ENCODE measurements around the gene SLC47A2.
A peak's percentile ranks its signal among the peaks of the same experiment; 100 is the strongest.
"Not testable (repeated sequence)": the region's sequence is repeated elsewhere in the genome, so short reads cannot be mapped to it uniquely, and the experiment has no call there.

The SLC47A2 gene

GRCh38 chr17:19716108-19717030 lies at the start of gene SLC47A2:
Gene SLC47A2, minus strand, starts transcription at chr17:19716584. Its CDS starts 29 bp downstream, at chr17:19716555.
- Mint-ChIP-seq H3K27ac (no peak within 1 kb of the TSS), H3K9me3 (no peaks in the 10 kb centered on the region), H3K4me3 (no peak within 1 kb of the TSS), H3K36me3 (no peaks in the 10 kb centered on the region), H3K4me1 (peaks cover 5% of the 10 kb centered on the region)
- no peak for DNase-seq (ENCODE audit: low spot score in 2 of 2)
- no peak for ATAC-seq

- DNase-seq (ENCODE audit: low spot score in 2 of 2) (no peak), ATAC-seq (no peak)
- H3K27ac Mint-ChIP-seq = no peak overlapping the region
- peaks cover 24% of the 10 kb centered on the region for H3K4me1 Mint-ChIP-seq
- no peaks in the 10 kb centered on the region for H3K9me3 Mint-ChIP-seq
- H3K4me3 Mint-ChIP-seq = no peak overlapping the region
- H3K36me3 Mint-ChIP-seq = no peaks in the 10 kb centered on the region
Observed at GRCh38 chr17:19766016-19766415, 49.6 kb upstream of the SLC47A2 start.

GRCh38 chr17:19763991-19764390 lies 47.6 kb upstream of the SLC47A2 start:
- ATAC-seq; H3K9me3 Mint-ChIP-seq; H3K4me3 Mint-ChIP-seq; H3K27ac Mint-ChIP-seq; H3K36me3 Mint-ChIP-seq; DNase-seq (ENCODE audit: low spot score in 2 of 2): not testable (repeated sequence)
- H3K4me1 Mint-ChIP-seq = peaks cover 16% of the 10 kb centered on the region

GRCh38 chr17:19763416-19763815 lies 47.0 kb upstream of the SLC47A2 start:
- Mint-ChIP-seq H3K9me3 (no peaks in the 10 kb centered on the region), H3K27ac (no peak overlapping the region), H3K4me1 (peaks cover 13% of the 10 kb centered on the region), H3K4me3 (no peak overlapping the region), H3K36me3 (no peaks in the 10 kb centered on the region)
- DNase-seq (ENCODE audit: low spot score in 2 of 2) = no peak
- ATAC-seq = no peak

DNA sequence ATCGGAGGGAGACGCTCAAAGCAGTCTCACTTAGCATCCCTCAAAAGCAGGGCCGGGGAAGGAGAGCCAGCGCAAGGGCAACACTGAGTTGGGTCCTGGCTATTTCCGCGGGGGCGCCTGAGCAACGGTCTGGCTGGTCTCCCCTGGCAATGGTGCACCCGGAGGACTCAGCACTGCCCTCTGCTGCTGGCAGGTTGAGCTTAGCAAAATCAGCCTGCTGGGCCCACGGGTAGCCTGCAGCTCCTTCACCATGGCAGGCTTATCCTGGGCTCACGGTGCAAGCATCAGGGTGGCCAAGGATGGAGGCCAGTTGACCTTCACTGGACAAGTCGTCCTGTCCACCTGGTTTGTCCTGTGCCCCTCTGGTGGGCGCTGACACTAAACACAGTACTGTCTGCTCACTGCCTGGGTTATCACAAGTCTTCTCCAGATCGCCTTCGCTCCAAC lies 46.2 kb upstream of the SLC47A2 start:
- peak; percentile 69 for ATAC-seq
- Mint-ChIP-seq H3K36me3 (no peaks in the 10 kb centered on the region), H3K4me3 (no peak overlapping the region), H3K9me3 (no peaks in the 10 kb centered on the region), H3K4me1 (peaks cover 9% of the 10 kb centered on the region), H3K27ac (no peak overlapping the region)
- peak; percentile 60 to 77 for DNase-seq (ENCODE audit: low spot score in 2 of 2)

DNA sequence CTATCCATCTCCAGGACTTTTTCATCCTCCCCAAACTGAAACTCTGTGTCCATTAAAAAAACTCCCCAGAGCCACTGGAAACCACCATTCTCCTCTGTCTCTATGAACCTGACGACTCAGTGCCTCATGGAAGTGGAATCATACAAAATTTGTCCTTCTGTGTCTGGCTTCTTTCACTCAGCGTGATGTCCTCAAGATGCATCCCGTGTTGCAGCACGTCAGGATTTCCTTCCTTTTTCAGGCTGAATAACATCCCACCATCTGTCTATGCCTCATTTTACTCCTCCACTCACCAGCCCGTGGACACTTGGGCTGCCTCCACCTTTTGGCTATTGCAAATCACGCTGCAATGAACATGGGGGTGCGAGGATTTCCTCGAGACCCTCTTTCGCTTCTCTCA lies 44.4 kb upstream of the SLC47A2 start:
- ATAC-seq = no peak
- no peaks in the 10 kb centered on the region for H3K36me3 Mint-ChIP-seq
- peaks cover 2% of the 10 kb centered on the region for H3K4me1 Mint-ChIP-seq
- H3K4me3 Mint-ChIP-seq = no peak overlapping the region
- no peak for DNase-seq (ENCODE audit: low spot score in 2 of 2)
- no peak overlapping the region for H3K27ac Mint-ChIP-seq
- H3K9me3 Mint-ChIP-seq = no peaks in the 10 kb centered on the region

DNA sequence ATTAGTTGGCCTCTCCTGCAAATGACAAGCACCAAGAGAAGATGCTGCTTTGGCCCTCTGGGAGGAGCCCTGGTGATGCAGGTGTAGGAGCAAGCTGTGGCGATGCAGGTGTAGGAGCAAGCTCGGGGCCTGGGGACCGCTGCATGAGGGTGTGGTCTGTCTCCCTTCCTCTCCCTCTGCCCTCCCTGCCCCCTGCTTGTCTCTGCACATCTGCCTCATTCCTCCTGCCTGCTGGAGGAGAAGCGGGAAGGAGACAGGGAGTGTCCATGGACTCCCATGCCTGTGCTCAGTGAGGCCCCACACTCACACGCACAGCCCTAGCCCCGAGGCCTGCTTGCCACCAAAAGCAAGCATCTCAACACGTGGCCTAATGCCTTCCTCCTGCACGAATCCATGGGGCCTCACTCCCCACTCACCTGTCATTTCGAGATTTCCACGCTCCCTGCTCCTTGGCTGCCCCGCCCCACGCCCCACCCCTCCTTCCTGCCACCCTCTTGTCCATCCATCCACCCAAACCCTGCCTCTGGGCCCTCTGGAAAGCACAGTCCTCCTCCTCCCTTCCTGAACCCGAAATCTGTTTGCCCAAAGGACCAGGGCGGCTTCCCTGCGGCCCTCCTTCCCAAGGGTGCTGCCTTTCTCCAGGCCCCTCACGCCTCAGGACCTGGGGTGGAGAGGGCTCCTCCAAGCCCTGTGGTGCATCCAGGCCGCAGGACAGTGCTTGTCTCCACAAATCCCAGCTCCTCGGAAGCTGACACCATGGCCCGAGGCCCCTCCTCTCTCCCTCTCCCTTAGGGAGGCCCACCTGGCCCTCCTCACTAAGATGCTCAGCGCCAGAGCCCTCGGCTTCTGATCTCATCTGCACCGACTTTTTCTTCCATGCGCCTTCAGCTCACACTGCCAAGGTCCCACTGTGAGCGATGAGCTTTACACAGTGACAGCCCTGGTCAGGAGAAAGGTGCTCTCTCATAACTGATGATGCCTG lies 43.5 kb upstream of the SLC47A2 start:
- Mint-ChIP-seq H3K36me3 (no peaks in the 10 kb centered on the region), H3K27ac (no peak overlapping the region), H3K4me3 (no peak overlapping the region), H3K9me3 (no peaks in the 10 kb centered on the region), H3K4me1 (peaks cover 6% of the 10 kb centered on the region)
- no peak for ATAC-seq
- no peak for DNase-seq (ENCODE audit: low spot score in 2 of 2)

- Mint-ChIP-seq H3K36me3 (no peaks in the 10 kb centered on the region), H3K9me3 (no peaks in the 10 kb centered on the region), H3K27ac (no peak overlapping the region), H3K4me3 (no peak overlapping the region), H3K4me1 (peaks cover 6% of the 10 kb centered on the region)
- ATAC-seq (no peak), DNase-seq (ENCODE audit: low spot score in 2 of 2) (no peak)
Observed at GRCh38 chr17:19757536-19758180, 41.3 kb upstream of the SLC47A2 start.

DNA sequence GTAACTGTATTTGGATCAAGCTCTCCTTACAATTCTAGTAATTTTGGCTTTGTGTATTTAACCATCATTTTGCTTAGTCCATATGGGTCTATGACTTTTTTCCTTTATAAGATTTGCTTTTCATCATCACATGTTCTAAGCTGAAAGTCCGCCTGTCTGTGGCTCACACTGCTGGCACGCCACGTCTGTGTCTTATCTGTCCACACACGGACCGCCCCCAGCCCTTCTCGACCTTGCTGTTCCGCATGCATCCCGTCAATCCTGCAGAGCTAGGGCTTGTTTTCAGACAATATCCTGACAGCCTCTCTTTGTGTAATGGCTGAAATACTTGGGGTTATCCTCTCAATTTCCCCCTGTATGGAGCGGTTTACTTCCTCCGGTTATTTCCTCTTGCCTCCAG lies 40.2 kb upstream of the SLC47A2 start:
- Mint-ChIP-seq H3K4me3 (no peak overlapping the region), H3K36me3 (no peaks in the 10 kb centered on the region), H3K4me1 (peaks cover 6% of the 10 kb centered on the region), H3K27ac (no peak overlapping the region), H3K9me3 (no peaks in the 10 kb centered on the region)
- ATAC-seq (no peak), DNase-seq (ENCODE audit: low spot score in 2 of 2) (no peak)

DNA sequence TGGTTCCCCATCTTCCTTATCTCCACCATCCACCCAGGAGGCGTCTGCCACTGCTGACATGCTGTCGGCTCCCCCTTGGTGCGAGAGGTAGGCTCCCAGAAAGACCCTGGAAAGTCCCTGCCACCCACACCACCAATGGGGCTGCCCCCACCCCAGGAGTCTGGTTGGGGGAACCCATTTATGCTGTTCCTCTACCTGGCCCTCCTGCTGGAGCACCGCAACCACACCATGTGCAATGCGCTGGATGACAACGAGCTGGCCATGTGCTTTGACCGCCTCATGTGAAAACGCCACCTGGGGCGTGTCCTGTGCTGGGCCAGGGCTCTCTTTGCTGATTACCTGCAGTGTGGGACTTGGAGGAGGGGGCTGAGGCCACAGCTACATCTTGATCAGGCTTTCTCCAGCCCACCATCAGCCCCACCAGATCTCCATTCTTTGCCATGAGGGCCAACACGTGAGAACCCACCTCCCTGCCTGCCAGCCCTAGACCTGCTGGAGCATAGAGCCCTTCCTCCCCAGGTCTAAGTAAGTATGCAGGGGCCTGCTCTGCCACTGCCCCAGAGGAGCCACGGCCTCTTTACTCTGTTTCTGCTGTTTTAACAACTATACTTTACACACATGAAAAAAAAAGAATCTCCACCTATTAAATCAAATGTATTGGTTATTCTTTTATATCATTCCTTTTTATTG lies 39.6 kb upstream of the SLC47A2 start:
- ATAC-seq = no peak
- Mint-ChIP-seq H3K36me3 (no peaks in the 10 kb centered on the region), H3K27ac (no peak overlapping the region), H3K4me1 (peaks cover 6% of the 10 kb centered on the region), H3K9me3 (no peaks in the 10 kb centered on the region), H3K4me3 (no peak overlapping the region)
- no peak for DNase-seq (ENCODE audit: low spot score in 2 of 2)

DNA sequence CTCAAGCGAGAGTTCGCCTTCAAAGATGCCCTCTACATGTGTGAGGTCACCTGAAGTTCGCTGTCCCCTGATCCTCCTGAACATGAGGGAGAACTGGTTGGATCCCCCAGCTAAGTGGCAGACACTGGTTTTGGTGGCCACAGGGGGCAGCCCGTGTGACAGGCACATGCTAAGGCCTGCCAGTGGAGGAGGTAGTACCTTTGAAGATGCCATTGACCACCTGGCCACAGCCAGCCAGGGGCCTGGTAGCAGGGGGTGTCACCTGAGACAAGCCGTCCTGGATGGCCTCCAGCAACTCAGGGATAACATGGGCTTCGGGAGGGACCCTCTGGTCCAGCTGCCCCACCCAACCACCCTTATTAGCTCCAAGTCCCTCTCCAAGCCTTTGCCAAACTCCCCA lies 39.0 kb upstream of the SLC47A2 start:
- Mint-ChIP-seq H3K9me3 (no peaks in the 10 kb centered on the region), H3K36me3 (no peaks in the 10 kb centered on the region), H3K27ac (no peak overlapping the region), H3K4me1 (peaks cover 6% of the 10 kb centered on the region), H3K4me3 (no peak overlapping the region)
- no peak for DNase-seq (ENCODE audit: low spot score in 2 of 2)
- ATAC-seq = no peak

- no peak for DNase-seq (ENCODE audit: low spot score in 2 of 2)
- Mint-ChIP-seq H3K27ac (no peak overlapping the region), H3K4me3 (no peak overlapping the region), H3K4me1 (peaks cover 16% of the 10 kb centered on the region), H3K36me3 (no peaks in the 10 kb centered on the region), H3K9me3 (no peaks in the 10 kb centered on the region)
- ATAC-seq = no peak
Observed at GRCh38 chr17:19753661-19754463, 37.5 kb upstream of the SLC47A2 start.

- Mint-ChIP-seq H3K4me1 (peaks cover 16% of the 10 kb centered on the region), H3K27ac (no peak overlapping the region), H3K4me3 (no peak overlapping the region), H3K36me3 (no peaks in the 10 kb centered on the region), H3K9me3 (no peaks in the 10 kb centered on the region)
- DNase-seq (ENCODE audit: low spot score in 2 of 2) (no peak), ATAC-seq (no peak)
Observed at GRCh38 chr17:19753051-19753509, 36.7 kb upstream of the SLC47A2 start.

Measured in stimulated activated effector memory CD8-positive, alpha-beta T cell treated with anti-CD3 and anti-CD28 coated beads, Interleukin-12 subunit alpha, Interleukin-12 subunit beta, amount 100 ng/mL, for 72 hours (primary cell).